Metanephros (tissue), 2 donors: ENCODE data around the gene RABGGTA. TPM values are rescaled to one million over a fixed set of nuclear protein-coding genes. Genes with fewer than 3 reads are reported as not detected.

ENCODE experiments used
- small RNA-seq: library from RNA; depleted of rRNA; stranded (forward); fragments of <200 nt; gene quantifications from one replicate; pipeline ENCODE3, GENCODE V24; 2014; ENCODE audit warnings: low replicate concordance
- total RNA-seq: library from RNA; depleted of rRNA; stranded (reverse); fragments of >200 nt; gene quantifications from one replicate; pipeline ENCODE4 v1.2.3, GENCODE V29; 2014

RABGGTA gene, protein sequence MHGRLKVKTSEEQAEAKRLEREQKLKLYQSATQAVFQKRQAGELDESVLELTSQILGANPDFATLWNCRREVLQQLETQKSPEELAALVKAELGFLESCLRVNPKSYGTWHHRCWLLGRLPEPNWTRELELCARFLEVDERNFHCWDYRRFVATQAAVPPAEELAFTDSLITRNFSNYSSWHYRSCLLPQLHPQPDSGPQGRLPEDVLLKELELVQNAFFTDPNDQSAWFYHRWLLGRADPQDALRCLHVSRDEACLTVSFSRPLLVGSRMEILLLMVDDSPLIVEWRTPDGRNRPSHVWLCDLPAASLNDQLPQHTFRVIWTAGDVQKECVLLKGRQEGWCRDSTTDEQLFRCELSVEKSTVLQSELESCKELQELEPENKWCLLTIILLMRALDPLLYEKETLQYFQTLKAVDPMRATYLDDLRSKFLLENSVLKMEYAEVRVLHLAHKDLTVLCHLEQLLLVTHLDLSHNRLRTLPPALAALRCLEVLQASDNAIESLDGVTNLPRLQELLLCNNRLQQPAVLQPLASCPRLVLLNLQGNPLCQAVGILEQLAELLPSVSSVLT
- total RNA-seq = 18.9 TPM

GRCh38 chr14:24271134-24271833, at the start of gene RABGGTA:
Gene RABGGTA, minus strand, starts transcription at chr14:24271597. Its CDS starts 482 bp downstream, at chr14:24271115.

DNA sequence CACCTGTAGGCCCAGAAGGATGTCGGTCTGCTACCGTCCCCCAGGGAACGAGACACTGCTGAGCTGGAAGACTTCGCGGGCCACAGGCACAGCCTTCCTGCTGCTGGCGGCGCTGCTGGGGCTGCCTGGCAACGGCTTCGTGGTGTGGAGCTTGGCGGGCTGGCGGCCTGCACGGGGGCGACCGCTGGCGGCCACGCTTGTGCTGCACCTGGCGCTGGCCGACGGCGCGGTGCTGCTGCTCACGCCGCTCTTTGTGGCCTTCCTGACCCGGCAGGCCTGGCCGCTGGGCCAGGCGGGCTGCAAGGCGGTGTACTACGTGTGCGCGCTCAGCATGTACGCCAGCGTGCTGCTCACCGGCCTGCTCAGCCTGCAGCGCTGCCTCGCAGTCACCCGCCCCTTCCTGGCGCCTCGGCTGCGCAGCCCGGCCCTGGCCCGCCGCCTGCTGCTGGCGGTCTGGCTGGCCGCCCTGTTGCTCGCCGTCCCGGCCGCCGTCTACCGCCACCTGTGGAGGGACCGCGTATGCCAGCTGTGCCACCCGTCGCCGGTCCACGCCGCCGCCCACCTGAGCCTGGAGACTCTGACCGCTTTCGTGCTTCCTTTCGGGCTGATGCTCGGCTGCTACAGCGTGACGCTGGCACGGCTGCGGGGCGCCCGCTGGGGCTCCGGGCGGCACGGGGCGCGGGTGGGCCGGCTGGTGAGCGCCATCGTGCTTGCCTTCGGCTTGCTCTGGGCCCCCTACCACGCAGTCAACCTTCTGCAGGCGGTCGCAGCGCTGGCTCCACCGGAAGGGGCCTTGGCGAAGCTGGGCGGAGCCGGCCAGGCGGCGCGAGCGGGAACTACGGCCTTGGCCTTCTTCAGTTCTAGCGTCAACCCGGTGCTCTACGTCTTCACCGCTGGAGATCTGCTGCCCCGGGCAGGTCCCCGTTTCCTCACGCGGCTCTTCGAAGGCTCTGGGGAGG, 39.5 kb upstream of the RABGGTA start, which contains the start of gene LTB4R:
Gene LTB4R, plus strand, starts transcription at position 857 of the 959 bp plus-strand sequence. CDS start 4,150 bp downstream, outside the sequence.

GRCh38 chr14:24309538-24310264, 38.3 kb upstream of the RABGGTA start, which contains the start of gene LTB4R2:
Gene LTB4R2, plus strand, starts transcription at chr14:24310140. Its CDS starts 525 bp downstream, at chr14:24310665.

DNA sequence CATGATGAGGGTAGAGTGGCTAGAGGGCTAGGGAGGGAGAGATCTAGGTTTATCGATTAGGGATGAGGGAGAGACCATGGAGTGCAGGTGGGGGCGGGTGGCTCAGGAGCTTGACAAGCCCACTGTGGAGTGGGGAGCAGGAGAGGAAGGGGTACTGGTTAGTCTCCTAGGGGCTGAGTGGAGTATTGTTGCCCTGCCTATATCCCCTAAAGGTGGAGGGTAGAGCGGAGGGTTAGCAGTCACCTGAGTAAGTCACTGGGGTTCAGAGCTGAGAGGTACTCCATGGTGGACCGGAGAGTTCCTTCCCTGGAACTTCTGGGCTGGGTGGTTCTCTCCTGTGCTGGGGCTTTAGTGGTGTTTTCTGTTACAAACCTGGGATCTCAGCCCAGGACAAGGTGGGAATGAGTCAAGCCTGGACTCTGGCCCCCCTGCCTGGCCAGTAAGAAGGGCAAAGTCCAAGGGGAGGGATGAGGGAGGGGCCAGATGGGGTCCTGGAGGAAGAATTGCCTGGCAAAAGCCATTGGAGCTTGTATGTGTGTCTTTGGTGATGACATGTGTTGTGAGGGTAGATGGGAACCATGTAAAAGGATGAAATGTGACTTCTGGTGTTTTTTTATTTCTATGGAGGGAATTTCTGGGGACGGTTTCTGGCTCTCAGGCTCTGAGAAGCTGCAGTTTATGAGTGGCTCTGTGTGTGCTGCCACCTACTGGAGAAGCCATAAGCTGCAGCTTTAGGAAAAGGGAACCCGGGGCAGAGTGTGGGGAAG, 36.4 kb upstream of the RABGGTA start, which contains the start of gene CIDEB:
Gene CIDEB, minus strand, starts transcription at position 403 of the 767 bp plus-strand sequence. Its CDS starts 119 bp downstream, at position 284.

DNA sequence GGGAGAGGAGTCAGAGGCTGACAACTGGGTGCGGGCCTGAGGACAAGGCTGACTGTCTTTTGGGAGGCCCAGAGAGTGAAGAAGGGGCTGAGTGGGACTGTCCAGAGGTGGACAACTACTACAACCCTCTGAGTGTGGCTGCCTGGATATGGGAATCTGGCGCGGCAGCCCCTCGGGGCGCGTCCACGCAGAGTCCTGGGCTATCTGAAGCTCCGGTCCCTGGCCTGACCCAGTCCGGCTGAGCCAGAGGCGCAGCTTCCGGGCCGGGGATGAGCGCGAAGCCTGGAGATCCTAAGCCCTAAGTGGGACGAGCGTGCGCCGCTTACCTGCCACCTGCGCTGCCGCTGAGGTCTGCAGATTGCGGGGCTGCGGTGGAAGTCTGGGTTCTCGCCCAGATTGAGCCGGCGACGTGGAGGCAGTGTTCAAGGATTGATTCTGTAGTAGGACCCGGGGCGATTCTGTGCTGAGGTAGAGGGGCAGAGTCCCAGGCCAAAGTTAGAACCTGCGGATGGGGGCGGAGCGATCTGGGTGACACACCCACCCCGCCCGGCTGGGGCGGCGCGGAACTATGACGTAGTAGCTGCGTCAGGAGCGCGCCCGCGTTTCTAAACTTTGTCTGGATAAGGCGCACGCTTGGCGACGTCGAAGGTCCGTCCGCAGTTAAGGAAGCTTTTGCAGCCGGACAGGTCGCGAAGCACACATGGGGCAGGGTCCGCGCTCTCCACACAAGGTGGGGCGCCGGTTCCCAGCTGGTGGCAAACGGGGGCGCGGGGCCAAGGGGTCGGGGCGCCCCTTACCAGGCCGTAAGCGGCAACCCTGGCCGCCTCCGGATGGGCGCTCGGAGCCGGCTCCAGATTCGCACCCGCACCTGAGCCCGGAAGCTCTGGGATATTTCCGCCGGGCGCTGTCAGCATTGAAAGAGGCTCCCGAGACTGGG, 28.1 kb upstream of the RABGGTA start, which contains the start of the genes DHRS1 and NOP9:
Gene DHRS1, minus strand, starts transcription at position 526 of the 937 bp plus-strand sequence. CDS start 674 bp downstream, outside the sequence.
Gene NOP9, plus strand, starts transcription at position 596 of the 937 bp plus-strand sequence. Its CDS starts 105 bp downstream, at position 701.

GRCh38 chr14:24262821-24263733, 8.3 kb downstream of the RABGGTA start, which contains the start of gene TGM1:
Gene TGM1, minus strand, starts transcription at chr14:24263177. Its CDS starts 825 bp downstream, at chr14:24262352.

DNA sequence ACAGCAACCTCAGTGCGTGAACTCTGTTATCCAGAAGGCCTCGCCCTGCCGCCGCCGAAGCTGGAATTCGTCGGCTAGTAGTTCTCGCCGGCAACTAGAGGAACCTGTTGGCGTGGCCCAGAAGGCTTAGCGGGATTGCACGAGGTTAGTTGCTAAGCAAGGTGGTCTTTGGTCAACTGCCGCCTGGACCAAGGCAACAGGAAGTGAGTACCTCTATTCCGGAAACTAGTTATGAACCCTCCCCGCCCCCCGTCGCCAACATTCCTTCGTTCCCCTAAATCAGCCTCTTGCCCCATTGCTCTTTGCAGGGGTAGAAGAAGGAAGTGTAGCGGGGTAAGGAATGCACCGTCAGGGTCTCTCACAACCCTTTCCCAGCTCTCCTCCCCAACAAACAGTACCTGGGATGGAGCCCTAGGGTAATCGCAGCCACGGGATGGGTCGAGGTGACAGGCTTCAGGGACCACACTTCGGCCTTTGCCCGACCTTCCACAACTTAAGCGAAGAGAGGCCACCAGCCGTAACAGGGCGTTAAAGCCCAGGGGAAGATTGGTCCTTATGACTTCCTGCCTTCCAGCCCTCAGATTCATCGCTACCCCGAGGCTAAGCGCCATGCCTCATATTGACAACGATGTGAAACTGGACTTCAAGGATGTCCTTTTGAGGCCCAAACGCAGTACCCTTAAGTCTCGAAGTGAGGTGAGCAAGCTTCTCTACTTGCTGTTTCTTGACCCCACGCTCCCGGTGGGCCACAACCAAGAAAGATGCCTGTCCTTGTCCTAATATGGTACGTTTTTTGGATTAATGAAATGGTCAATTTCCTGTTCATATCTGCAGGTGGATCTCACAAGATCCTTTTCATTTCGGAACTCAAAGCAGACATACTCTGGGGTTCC, 38.5 kb downstream of the RABGGTA start, which contains the start of gene GMPR2:
Gene GMPR2, plus strand, starts transcription at position 285 of the 893 bp plus-strand sequence. Its CDS starts 325 bp downstream, at position 610.

DNA sequence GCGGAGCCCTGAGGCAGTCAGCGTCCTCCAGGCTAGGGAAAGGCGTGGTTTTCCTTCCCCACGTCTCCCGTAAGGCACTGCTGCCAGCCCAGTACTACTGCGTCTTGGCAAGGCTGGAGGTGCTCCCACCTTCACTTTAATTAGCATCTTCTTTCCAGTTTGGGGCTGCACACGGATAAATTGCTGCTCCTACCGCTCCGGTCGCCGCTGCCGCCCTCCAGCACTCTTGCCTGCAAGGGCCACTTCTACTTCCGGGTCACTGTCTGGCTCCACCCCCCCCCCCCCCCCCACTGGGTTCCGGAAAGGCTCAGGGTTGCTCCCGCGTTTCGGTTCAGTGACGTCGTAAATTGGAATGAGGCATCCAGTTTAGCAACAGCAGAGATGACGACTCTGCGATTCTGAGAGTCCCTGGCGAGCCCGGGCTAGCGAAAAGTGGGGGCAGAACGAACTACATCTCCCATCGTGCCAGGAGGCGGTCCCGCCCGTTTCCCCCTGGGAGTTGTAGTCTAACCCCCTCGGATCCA, 39.2 kb downstream of the RABGGTA start, which contains the start of gene NEDD8:
Gene NEDD8, minus strand, starts transcription at position 247 of the 524 bp plus-strand sequence. Its CDS starts 100 bp downstream, at position 147.

Small RNA genes within 50 kb of the gene (small RNA-seq; reads per million reads assigned to genes)
- gene MDP1 = not detected

Other genes with a start within 250 kb of the RABGGTA start
- 1.9 TPM for gene CARMIL3, start 219.6 kb downstream of the RABGGTA start, total RNA-seq
- gene CPNE6, start 200.0 kb downstream of the RABGGTA start, total RNA-seq = not detected
- gene PCK2, start 177.3 kb downstream of the RABGGTA start, total RNA-seq = 26.3 TPM
- gene DCAF11, start 156.8 kb downstream of the RABGGTA start, total RNA-seq = 145 TPM
- gene NRL, start 156.6 kb downstream of the RABGGTA start, total RNA-seq = 4.4 TPM
- 39.1 TPM for gene FITM1, start 140.9 kb downstream of the RABGGTA start, total RNA-seq
- 95.0 TPM for gene PSME1, start 135.4 kb downstream of the RABGGTA start, total RNA-seq
- gene EMC9, start 130.0 kb downstream of the RABGGTA start, total RNA-seq = 13.4 TPM
- gene PSME2, start 125.0 kb downstream of the RABGGTA start, total RNA-seq = 85.5 TPM
- gene RNF31, start 124.1 kb downstream of the RABGGTA start, total RNA-seq = 52.8 TPM
- gene IRF9, start 110.3 kb downstream of the RABGGTA start, total RNA-seq = 58.3 TPM
- gene REC8, start 99.5 kb downstream of the RABGGTA start, total RNA-seq = 28.1 TPM
- 56.7 TPM for gene IPO4, start 82.8 kb downstream of the RABGGTA start, total RNA-seq
- gene TM9SF1, start 76.2 kb downstream of the RABGGTA start, total RNA-seq = 51.6 TPM
- not detected for gene TSSK4, start 65.9 kb downstream of the RABGGTA start, total RNA-seq
- 21.8 TPM for gene CHMP4A, start 58.1 kb downstream of the RABGGTA start, total RNA-seq
- 14.4 TPM for gene MDP1, start 55.5 kb downstream of the RABGGTA start, total RNA-seq
- gene NEDD8, start 39.2 kb downstream of the RABGGTA start, total RNA-seq = 56.1 TPM
- 60.7 TPM for gene GMPR2, start 38.7 kb downstream of the RABGGTA start, total RNA-seq
- gene TINF2, start 29.0 kb downstream of the RABGGTA start, total RNA-seq = 48.2 TPM
- gene TGM1, start 8.4 kb downstream of the RABGGTA start, total RNA-seq = 0.29 TPM
- gene DHRS1, start 28.2 kb upstream of the RABGGTA start, total RNA-seq = 29.6 TPM
- gene NOP9, start 28.3 kb upstream of the RABGGTA start, total RNA-seq = 18.5 TPM
- 13.8 TPM for gene CIDEB, start 36.4 kb upstream of the RABGGTA start, total RNA-seq
- 9.1 TPM for gene LTB4R2, start 38.5 kb upstream of the RABGGTA start, total RNA-seq
- gene LTB4R, start 39.9 kb upstream of the RABGGTA start, total RNA-seq = 6.7 TPM
- gene ADCY4, start 63.5 kb upstream of the RABGGTA start, total RNA-seq = 29.7 TPM
- 4.3 TPM for gene RIPK3, start 68.4 kb upstream of the RABGGTA start, total RNA-seq
- 53.0 TPM for gene NFATC4, start 96.6 kb upstream of the RABGGTA start, total RNA-seq
- gene NYNRIN, start 127.4 kb upstream of the RABGGTA start, total RNA-seq = 37.2 TPM
- gene CBLN3, start 158.1 kb upstream of the RABGGTA start, total RNA-seq = 2.6 TPM
- 47.3 TPM for gene KHNYN, start 158.4 kb upstream of the RABGGTA start, total RNA-seq
- 28.1 TPM for gene SDR39U1, start 171.2 kb upstream of the RABGGTA start, total RNA-seq
- gene CMA1, start 236.7 kb upstream of the RABGGTA start, total RNA-seq = not detected